ENCODE results near the gene CALCOCO1. TPM values are rescaled to one million over a fixed set of nuclear protein-coding genes. Genes with fewer than 3 reads are reported as not detected.

The CALCOCO1 gene
- total and polyA plus RNA-seq, 4 donors = 24.4 to 67.4 (median 43.2) TPM

DNA sequence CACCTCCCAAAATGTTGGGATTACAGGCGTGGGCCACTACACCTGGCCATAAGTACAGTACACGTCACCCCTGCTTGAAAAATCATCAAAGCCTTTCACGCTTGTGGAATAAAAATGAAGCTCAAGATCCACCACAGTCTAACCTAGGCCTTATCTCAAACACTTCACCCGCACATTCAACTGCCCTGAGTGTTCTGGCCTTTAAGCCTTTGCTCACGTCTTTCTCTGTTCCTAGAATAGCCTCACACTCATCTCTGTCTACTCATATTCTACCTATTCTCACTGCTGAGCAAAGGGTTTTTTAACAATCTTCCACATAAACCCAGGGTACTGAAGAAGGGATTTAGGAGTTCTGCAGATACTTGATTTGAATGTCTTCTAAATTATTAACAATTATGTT is 9.9 kb downstream of the CALCOCO1 start:
- no peaks in the 10 kb centered on the region for H3K27me3 ChIP-seq (ENCODE audit: control insufficient read depth in 4 of 4, insufficient read depth in 4 of 4, low read length in 3 of 4)
- no peaks in the 10 kb centered on the region for H3K4me1 ChIP-seq (ENCODE audit: control insufficient read depth in 4 of 4, insufficient read depth in 4 of 4, low read length in 3 of 4)
- TF ChIP-seq FOXA2 (IDR thresholded peaks at IDR 0.05) (no peak), HNF4A (conservative IDR thresholded peaks at IDR 0.05) (no peak), NR2F2 (IDR thresholded peaks at IDR 0.05) (no peak), HNF4G (IDR thresholded peaks at IDR 0.05) (no peak), EGR1 (IDR thresholded peaks at IDR 0.05; ENCODE audit: low read depth in 2 of 2) (no peak), FOXA1 (IDR thresholded peaks at IDR 0.05) (no peak)
- TF ChIP-seq, protein P1, sequence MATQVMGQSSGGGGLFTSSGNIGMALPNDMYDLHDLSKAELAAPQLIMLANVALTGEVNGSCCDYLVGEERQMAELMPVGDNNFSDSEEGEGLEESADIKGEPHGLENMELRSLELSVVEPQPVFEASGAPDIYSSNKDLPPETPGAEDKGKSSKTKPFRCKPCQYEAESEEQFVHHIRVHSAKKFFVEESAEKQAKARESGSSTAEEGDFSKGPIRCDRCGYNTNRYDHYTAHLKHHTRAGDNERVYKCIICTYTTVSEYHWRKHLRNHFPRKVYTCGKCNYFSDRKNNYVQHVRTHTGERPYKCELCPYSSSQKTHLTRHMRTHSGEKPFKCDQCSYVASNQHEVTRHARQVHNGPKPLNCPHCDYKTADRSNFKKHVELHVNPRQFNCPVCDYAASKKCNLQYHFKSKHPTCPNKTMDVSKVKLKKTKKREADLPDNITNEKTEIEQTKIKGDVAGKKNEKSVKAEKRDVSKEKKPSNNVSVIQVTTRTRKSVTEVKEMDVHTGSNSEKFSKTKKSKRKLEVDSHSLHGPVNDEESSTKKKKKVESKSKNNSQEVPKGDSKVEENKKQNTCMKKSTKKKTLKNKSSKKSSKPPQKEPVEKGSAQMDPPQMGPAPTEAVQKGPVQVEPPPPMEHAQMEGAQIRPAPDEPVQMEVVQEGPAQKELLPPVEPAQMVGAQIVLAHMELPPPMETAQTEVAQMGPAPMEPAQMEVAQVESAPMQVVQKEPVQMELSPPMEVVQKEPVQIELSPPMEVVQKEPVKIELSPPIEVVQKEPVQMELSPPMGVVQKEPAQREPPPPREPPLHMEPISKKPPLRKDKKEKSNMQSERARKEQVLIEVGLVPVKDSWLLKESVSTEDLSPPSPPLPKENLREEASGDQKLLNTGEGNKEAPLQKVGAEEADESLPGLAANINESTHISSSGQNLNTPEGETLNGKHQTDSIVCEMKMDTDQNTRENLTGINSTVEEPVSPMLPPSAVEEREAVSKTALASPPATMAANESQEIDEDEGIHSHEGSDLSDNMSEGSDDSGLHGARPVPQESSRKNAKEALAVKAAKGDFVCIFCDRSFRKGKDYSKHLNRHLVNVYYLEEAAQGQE (IDR thresholded peaks at IDR 0.05) = no peak
- TF ChIP-seq, protein P2, sequence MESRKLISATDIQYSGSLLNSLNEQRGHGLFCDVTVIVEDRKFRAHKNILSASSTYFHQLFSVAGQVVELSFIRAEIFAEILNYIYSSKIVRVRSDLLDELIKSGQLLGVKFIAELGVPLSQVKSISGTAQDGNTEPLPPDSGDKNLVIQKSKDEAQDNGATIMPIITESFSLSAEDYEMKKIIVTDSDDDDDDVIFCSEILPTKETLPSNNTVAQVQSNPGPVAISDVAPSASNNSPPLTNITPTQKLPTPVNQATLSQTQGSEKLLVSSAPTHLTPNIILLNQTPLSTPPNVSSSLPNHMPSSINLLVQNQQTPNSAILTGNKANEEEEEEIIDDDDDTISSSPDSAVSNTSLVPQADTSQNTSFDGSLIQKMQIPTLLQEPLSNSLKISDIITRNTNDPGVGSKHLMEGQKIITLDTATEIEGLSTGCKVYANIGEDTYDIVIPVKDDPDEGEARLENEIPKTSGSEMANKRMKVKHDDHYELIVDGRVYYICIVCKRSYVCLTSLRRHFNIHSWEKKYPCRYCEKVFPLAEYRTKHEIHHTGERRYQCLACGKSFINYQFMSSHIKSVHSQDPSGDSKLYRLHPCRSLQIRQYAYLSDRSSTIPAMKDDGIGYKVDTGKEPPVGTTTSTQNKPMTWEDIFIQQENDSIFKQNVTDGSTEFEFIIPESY (IDR thresholded peaks at IDR 0.05) = no peak
- no peak overlapping the region for H3K27ac ChIP-seq (ENCODE audit: low read depth in 1 of 2, low read length in 2 of 2)
- H3K9ac ChIP-seq (ENCODE audit: low read depth in 1 of 2, low read length in 2 of 2) = no peak overlapping the region
- no peaks in the 10 kb centered on the region for H3K9me3 ChIP-seq (ENCODE audit: control insufficient read depth in 4 of 4, low read length in 3 of 4)
- H3K4me3 ChIP-seq (ENCODE audit: low read depth in 1 of 3, low read length in 3 of 3) = no peak overlapping the region
- 95% methylated on average over 5 of the region's 5 CpGs for WGBS
- peaks cover 14 to 78% (median 61%) of the 10 kb centered on the region in 4 donors for H3K36me3 ChIP-seq (ENCODE audit: control insufficient read depth in 4 of 4, insufficient read depth in 3 of 4, low read depth in 1 of 4, low read length in 3 of 4)
- DNase-seq (ENCODE audit: low spot score) = no peak

DNA sequence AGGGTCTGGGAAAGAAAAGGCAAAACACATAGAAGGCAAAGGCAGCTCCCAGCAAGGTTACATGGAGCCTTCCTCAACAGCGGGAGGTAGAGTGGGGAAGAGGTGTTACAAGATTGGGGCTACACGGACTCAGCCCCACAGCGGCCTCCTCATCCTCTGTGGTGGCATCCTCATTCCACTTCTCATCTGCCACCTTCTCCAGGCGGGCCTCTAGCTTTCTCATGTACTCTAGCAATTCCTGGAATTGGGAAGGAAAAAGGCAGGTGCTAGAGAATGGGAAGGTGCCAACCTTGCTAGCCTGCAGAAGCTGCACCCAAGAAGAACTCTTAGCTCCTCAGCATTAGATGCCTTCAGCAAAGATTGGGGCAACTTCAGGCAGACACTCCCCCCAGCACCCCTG is 13.2 kb downstream of the CALCOCO1 start:
- TF ChIP-seq EGR1 (IDR thresholded peaks at IDR 0.05; ENCODE audit: low read depth in 2 of 2) (no peak), SP1 (IDR thresholded peaks at IDR 0.05) (no peak), RAD21 (IDR thresholded peaks at IDR 0.05) (no peak), GABPA (IDR thresholded peaks at IDR 0.05 in 1 of 2, conservative IDR thresholded peaks at IDR 0.05 in 1 of 2) (no peak), TAF1 (conservative IDR thresholded peaks at IDR 0.05) (no peak), FOXA1 (IDR thresholded peaks at IDR 0.05) (no peak), FOXA2 (IDR thresholded peaks at IDR 0.05) (no peak), HNF4G (IDR thresholded peaks at IDR 0.05) (no peak)
- TF ChIP-seq, protein P2 (IDR thresholded peaks at IDR 0.05) = no peak
- TF ChIP-seq, protein P3, sequence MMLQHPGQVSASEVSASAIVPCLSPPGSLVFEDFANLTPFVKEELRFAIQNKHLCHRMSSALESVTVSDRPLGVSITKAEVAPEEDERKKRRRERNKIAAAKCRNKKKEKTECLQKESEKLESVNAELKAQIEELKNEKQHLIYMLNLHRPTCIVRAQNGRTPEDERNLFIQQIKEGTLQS (IDR thresholded peaks at IDR 0.05) = no peak
- TF ChIP-seq, protein P1 (IDR thresholded peaks at IDR 0.05) = no peak
- TF ChIP-seq, protein P4, sequence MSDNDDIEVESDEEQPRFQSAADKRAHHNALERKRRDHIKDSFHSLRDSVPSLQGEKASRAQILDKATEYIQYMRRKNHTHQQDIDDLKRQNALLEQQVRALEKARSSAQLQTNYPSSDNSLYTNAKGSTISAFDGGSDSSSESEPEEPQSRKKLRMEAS (IDR thresholded peaks at IDR 0.05) = no peak
- no peak for DNase-seq (ENCODE audit: low spot score)
- Histone ChIP-seq H3K27ac (ENCODE audit: low read depth in 1 of 2, low read length in 2 of 2) (no peak overlapping the region), H3K9ac (ENCODE audit: low read depth in 1 of 2, low read length in 2 of 2) (no peak overlapping the region), H3K36me3 (ENCODE audit: control insufficient read depth in 4 of 4, insufficient read depth in 3 of 4, low read depth in 1 of 4, low read length in 3 of 4) (peaks cover 14 to 57% (median 37%) of the 10 kb centered on the region in 4 donors), H3K4me3 (ENCODE audit: low read depth in 1 of 3, low read length in 3 of 3) (no peak overlapping the region), H3K27me3 (ENCODE audit: control insufficient read depth in 4 of 4, insufficient read depth in 4 of 4, low read length in 3 of 4) (no peaks in the 10 kb centered on the region), H3K4me1 (ENCODE audit: control insufficient read depth in 4 of 4, insufficient read depth in 4 of 4, low read length in 3 of 4) (no peaks in the 10 kb centered on the region), H3K9me3 (ENCODE audit: control insufficient read depth in 4 of 4, low read length in 3 of 4) (no peaks in the 10 kb centered on the region)
- 94% methylated on average over 4 of the region's 4 CpGs for WGBS
